T-cell (primary cell): ENCODE measurements around the gene GNA15. TPM values are rescaled to one million over a fixed set of nuclear protein-coding genes. Genes with fewer than 3 reads are reported as not detected.
A peak's percentile ranks its signal among the peaks of the same experiment; 100 is the strongest.

Experiments
- ATAC-seq, 4 experiments: fragments of 200-7000 bp in 3 of 4; fragments of 150-1000 bp in 1 of 4; cut with Tn5 transposase; replicated peaks in 1 of 4; 1 replicate in 3 of 4; 2 replicates in 1 of 4; pipeline ENCODE4 v1.10.0; 2021; ENCODE audit warnings: moderate library complexity in 3 of 4, mild to moderate bottlenecking in 2 of 4, moderate number of reproducible peaks in 1 of 4
- CTCF ChIA-PET, 2 donors: fragments of 300-600 bp; sonication (Branson Sonifier 250); formaldehyde crosslinking; loops; one replicate each; lab custom pipeline; 2022; ENCODE audit warnings: antibody characterized with exemption in 2 of 2; lab: Charles Lee
- POLR2A ChIA-PET, 2 donors: fragments of 300-600 bp; sonication (Branson Sonifier 250); formaldehyde crosslinking; loops; one replicate each; lab custom pipeline; 2022; ENCODE audit warnings: antibody characterized with exemption in 2 of 2; lab: Charles Lee
- DNase-seq, 35 experiments: peaks; one replicate each; pipeline versions ENCODE4 v3.0.0 to v3.0.0-alpha.2; 2013 to 2023
- H3K27ac ChIP-seq: one replicate; pipeline ENCODE4 v1.5.1; 2013; ENCODE audit warnings: low read length
- H3K27me3 ChIP-seq, 2 experiments: replicated peaks in 1 of 2; 1 replicate in 1 of 2; 2 replicates in 1 of 2; pipeline versions ENCODE4 v1.6.1 to v1.7.0; 2013; ENCODE audit warnings: low read length in 1 of 2, mixed read lengths in 1 of 2; ENCODE audit not compliant: control insufficient read depth in 2 of 2, insufficient read depth in 2 of 2; ENCODE audit errors: extremely low read depth in 1 of 2
- H3K36me3 ChIP-seq, 2 donors: 1 replicate in 1 of 2; 2 replicates in 1 of 2; pipeline versions ENCODE4 v1.6.1 to v1.7.0; 2013; ENCODE audit warnings: low read length in 1 of 2; ENCODE audit not compliant: control insufficient read depth in 2 of 2, insufficient read depth in 1 of 2; ENCODE audit errors: extremely low read depth in 1 of 2
- H3K4me1 ChIP-seq, 2 experiments: 1 replicate in 1 of 2; 2 replicates in 1 of 2; pipeline versions ENCODE4 v1.6.1 to v1.7.0; 2013; ENCODE audit warnings: low read length in 2 of 2, mixed read lengths in 1 of 2; ENCODE audit not compliant: insufficient read depth in 2 of 2, control insufficient read depth in 1 of 2; ENCODE audit errors: extremely low read depth in 1 of 2
- H3K4me3 ChIP-seq, 2 donors: 1 replicate in 1 of 2; 2 replicates in 1 of 2; pipeline versions ENCODE4 v1.5.1 to v1.7.0; 2013; ENCODE audit warnings: mild to moderate bottlenecking in 2 of 2, low read length in 1 of 2, moderate library complexity in 1 of 2; ENCODE audit not compliant: control insufficient read depth in 1 of 2; ENCODE audit errors: extremely low read depth in 1 of 2
- H3K9me3 ChIP-seq: 2 replicates; pipeline ENCODE4 v1.7.0; 2013
- H3K27ac Mint-ChIP-seq, 2 donors: one replicate each; pipeline ENCODE4 v1.8.0; 2020 to 2021; ENCODE audit warnings: mild to moderate bottlenecking in 2 of 2, mixed read lengths in 2 of 2
- H3K27me3 Mint-ChIP-seq, 2 donors: one replicate each; pipeline ENCODE4 v1.8.0; 2021 to 2022; ENCODE audit warnings: mixed read lengths in 2 of 2
- H3K36me3 Mint-ChIP-seq: one replicate; pipeline ENCODE4 v1.8.0; 2021; ENCODE audit warnings: mixed read lengths
- H3K4me1 Mint-ChIP-seq, 3 donors: one replicate each; pipeline ENCODE4 v1.8.0; 2020 to 2022; ENCODE audit warnings: mixed read lengths in 3 of 3, mild to moderate bottlenecking in 1 of 3
- H3K4me3 Mint-ChIP-seq, 3 donors: one replicate each; pipeline ENCODE4 v1.8.0; 2020 to 2022; ENCODE audit warnings: mild to moderate bottlenecking in 3 of 3, mixed read lengths in 3 of 3, moderate library complexity in 3 of 3
- H3K9me3 Mint-ChIP-seq, 3 donors: one replicate each; pipeline ENCODE4 v1.8.0; 2020 to 2022; ENCODE audit warnings: mixed read lengths in 3 of 3
- WGBS: methylation state at CpG from one replicate; pipeline ENCODE4 v1.1.5; 2013; ENCODE audit warnings: missing lambda C conversion rate; ENCODE audit not compliant: insufficient coverage; 5-methylcytosine and 5-hydroxymethylcytosine counted together
- total RNA-seq, 35 experiments: library from RNA in 6 of 35; stranded (reverse) in 6 of 35; fragments of 120-200 nt in 1 of 35; gene quantifications; one replicate each; pipeline versions ENCODE4 v1.2.1 to v1.2.4 and lab custom pipeline; 2013 to 2026

GNA15 gene
- total RNA-seq, 5 donors from 2014 or later (not counting 1 experiment from before 2014, with no cell fraction given): 1.8 to 13.2 (median 2.8) TPM

DNA sequence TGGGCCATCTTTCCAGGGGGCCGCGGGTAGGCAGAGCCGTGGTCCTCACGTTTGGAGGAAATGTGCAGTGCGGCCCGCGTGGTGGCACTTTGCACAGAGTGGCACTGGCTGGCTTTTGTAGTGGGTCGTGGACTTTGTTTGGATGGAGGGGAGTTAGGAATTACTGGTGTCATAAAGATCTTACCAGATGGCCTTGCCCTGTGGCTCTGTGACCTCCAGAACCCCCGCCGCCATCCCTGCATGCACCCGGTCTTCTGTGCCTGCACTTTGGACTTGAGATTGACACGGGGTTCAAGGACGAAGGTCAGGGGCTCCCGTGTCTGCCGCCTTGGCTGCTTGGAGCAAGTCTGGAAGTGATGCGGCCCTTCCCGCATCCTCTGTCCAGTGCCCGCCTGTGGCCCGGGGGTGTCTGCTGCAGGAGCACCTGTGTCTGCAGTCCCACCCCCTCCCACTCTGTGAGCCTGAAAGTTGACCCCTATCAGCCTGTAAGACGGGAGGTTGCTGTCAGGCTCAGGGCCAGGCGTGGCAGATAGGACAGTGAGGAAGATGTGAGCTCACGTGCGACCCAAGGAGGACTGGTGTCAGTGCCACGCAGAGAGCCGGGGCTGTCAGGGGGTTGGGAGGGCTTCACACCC is 39.4 kb upstream of the GNA15 start:
- Mint-ChIP-seq H3K27ac (peak overlapping the region; percentile 8 to 47), H3K36me3 (no peaks in the 10 kb centered on the region), H3K27me3 (peaks cover 0 to 30% of the 10 kb centered on the region in 2 donors), H3K4me3 (peak overlapping the region; percentile 69 to 88 (median 71)), H3K9me3 (no peaks in the 10 kb centered on the region), H3K4me1 (peaks cover 28 to 41% (median 29%) of the 10 kb centered on the region in 3 donors)
- no peaks in the 10 kb centered on the region for H3K9me3 ChIP-seq
- H3K27ac ChIP-seq: no peak overlapping the region
- H3K27me3 ChIP-seq: peaks cover 0 to 74% of the 10 kb centered on the region in 2 experiments
- DNase-seq: no peak
- peaks cover 10 to 45% of the 10 kb centered on the region in 2 experiments for H3K4me1 ChIP-seq
- no peaks in the 10 kb centered on the region for H3K36me3 ChIP-seq
- peak in 1 of 4 experiments; percentile 6 for ATAC-seq
- no peak overlapping the region for H3K4me3 ChIP-seq
- 72% methylated on average over 20 of the region's 25 CpGs for WGBS
- CTCF ChIA-PET: interaction anchor here in 1 of 2 donors (1.1 kb wide), 1 partner anchor 146 kb away, joined by 3 read pairs; no protein-coding TSS in a partner anchor
- POLR2A ChIA-PET: interaction anchor here in 1 of 2 donors (0.6 kb wide), 1 partner anchor 61 kb away, joined by 4 read pairs; no protein-coding TSS in a partner anchor

DNA sequence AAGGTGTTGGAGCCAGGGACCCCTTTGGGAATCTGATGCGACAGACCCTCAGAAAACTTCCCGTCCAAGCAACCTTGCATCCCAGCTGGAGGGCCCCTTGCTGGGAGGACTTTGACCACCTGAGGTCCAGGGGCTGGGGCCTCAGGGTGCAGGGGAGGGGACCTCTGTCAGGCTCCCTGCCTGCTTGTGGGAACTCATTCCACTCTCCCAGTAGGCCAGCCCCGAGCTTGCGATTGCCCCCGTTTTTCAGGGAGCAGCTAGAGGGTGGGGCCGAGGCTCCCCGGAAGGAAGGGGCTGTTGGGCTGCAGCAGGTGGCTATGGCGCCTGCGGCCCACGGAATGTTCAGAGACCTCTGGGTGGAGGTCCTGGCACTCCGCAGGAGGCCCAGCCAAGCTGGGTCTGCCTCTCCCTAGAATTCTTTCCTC is 38.9 kb upstream of the GNA15 start:
- peaks cover 0 to 31% of the 10 kb centered on the region in 2 donors for H3K27me3 Mint-ChIP-seq
- no peaks in the 10 kb centered on the region for H3K36me3 Mint-ChIP-seq
- no peak for ATAC-seq
- CTCF ChIA-PET: no interaction called here
- no peak overlapping the region for H3K27ac ChIP-seq
- H3K4me1 ChIP-seq: peaks cover 10 to 45% of the 10 kb centered on the region in 2 experiments
- no peaks in the 10 kb centered on the region for H3K36me3 ChIP-seq
- no peak for DNase-seq
- H3K4me1 Mint-ChIP-seq: peaks cover 28 to 41% (median 29%) of the 10 kb centered on the region in 3 donors
- no peak overlapping the region for H3K4me3 ChIP-seq
- no peaks in the 10 kb centered on the region for H3K9me3 ChIP-seq
- POLR2A ChIA-PET: no interaction called here
- H3K27ac Mint-ChIP-seq: no peak overlapping the region
- H3K27me3 ChIP-seq: peaks cover 0 to 74% of the 10 kb centered on the region in 2 experiments
- WGBS: 100% methylated on average over 2 of the region's 11 CpGs
- no peak overlapping the region for H3K4me3 Mint-ChIP-seq
- no peaks in the 10 kb centered on the region for H3K9me3 Mint-ChIP-seq

DNA sequence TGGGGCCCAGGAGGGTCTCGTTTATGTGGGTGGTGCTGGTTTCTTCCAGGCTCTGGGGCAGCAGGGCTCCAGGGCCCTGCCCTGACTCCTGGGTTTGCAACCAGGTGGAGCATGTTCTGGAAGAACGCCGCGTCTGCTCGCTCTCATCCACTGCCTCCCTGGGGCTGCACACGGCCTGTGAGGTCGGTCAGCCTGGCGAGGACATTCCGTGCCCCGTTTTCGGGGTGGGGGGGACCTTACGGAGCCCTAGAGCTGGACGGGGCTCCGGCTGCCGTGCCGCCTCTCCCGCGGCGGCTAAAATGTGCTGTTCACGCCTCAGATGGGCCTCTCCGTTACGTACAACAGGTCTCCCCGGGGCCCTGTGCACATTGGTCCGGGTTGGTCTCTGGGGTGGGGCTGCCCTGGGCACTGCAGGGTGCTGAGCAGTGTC is 38.4 kb upstream of the GNA15 start:
- H3K9me3 ChIP-seq: no peaks in the 10 kb centered on the region
- Mint-ChIP-seq H3K36me3 (no peaks in the 10 kb centered on the region), H3K9me3 (no peaks in the 10 kb centered on the region), H3K27me3 (peaks cover 0 to 32% of the 10 kb centered on the region in 2 donors), H3K4me1 (peaks cover 28 to 39% (median 29%) of the 10 kb centered on the region in 3 donors), H3K4me3 (no peak overlapping the region), H3K27ac (no peak overlapping the region)
- no peak overlapping the region for H3K27ac ChIP-seq
- peaks cover 10 to 45% of the 10 kb centered on the region in 2 experiments for H3K4me1 ChIP-seq
- ChIA-PET POLR2A (no interaction called here), CTCF (no interaction called here)
- no peak overlapping the region for H3K4me3 ChIP-seq
- H3K27me3 ChIP-seq: peaks cover 0 to 75% of the 10 kb centered on the region in 2 experiments
- no peak for ATAC-seq
- no peak for DNase-seq
- WGBS: 94% methylated on average over 24 of the region's 24 CpGs
- H3K36me3 ChIP-seq: no peaks in the 10 kb centered on the region

DNA sequence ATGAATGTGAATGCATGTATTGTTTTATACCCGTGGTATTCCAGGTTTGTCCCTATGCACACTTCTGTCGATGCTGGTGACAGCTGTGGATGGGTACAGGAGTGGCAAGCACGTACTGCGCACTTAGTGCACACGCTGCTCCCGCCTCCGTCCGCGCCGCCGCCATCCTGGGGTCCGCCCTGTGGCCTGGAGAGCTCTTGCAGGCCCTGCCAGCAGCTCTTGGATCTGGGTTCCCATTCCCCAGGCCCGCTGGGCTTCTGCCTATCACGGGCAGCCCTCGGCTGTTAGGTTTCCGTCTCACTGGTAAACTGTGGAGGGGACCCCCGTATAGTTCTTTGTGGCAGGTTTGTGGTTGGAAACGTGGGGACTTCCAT is 37.7 kb upstream of the GNA15 start:
- POLR2A ChIA-PET: no interaction called here
- H3K36me3 Mint-ChIP-seq: no peaks in the 10 kb centered on the region

DNA sequence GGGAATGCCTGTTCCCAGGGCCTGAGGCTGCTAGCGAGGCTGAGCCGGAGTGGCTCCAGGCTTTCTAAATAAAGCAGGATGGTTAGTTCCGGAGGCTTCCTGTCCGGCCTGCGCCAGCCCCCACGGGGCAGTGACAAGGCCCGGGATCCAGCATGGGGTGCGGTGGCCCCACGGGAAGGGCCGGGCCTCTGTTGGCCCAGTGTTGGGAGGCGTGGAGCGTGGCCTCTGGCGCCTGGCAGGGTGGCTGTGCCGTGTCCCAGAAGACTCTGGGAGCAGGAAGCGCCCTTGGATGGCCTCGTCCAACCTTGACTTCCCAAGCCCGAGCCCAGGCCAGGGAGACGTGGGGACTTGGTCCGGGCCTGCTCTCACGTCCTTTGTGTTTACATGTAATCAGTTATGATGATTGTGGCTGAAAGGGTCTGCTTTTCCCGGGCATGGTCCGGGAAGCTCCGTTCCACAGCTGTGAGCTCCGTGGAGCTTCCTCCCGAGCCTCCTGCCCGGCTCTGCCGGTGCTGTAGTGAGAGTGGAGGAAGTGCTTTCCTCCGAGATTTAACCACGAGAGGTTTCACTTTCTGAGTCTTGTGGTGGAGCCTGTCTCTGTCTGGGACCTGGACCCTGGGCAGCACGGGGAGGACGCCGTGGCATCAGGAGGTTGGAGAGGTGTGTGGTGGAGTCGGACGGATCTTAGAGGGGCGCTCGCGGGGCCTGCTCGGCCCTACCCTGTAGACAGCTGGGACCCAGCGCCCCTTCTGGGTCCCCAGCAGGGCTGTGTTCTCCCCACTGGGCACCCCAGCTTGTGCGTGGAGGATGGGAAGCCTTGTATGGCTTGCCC is 37.1 kb upstream of the GNA15 start:
- H3K4me1 ChIP-seq: peaks cover 10 to 49% of the 10 kb centered on the region in 2 experiments
- H3K36me3 ChIP-seq: no peaks in the 10 kb centered on the region
- POLR2A ChIA-PET: no interaction called here
- no peaks in the 10 kb centered on the region for H3K9me3 ChIP-seq
- peaks cover 0 to 72% of the 10 kb centered on the region in 2 experiments for H3K27me3 ChIP-seq
- H3K27me3 Mint-ChIP-seq: peaks cover 0 to 32% of the 10 kb centered on the region in 2 donors
- no peak overlapping the region for H3K27ac ChIP-seq
- no peaks in the 10 kb centered on the region for H3K9me3 Mint-ChIP-seq
- H3K36me3 Mint-ChIP-seq: no peaks in the 10 kb centered on the region
- DNase-seq: peak in 5 of 35 experiments; percentile 10 to 55 (median 23)
- 45% methylated on average over 39 of the region's 40 CpGs for WGBS
- peak overlapping the region; percentile 17 to 52 for H3K4me3 ChIP-seq
- ATAC-seq: peak; percentile 3 to 34 (median 30)
- CTCF ChIA-PET: interaction anchor here in 1 of 2 donors (1.2 kb wide), 1 partner anchor 10 kb away, joined by 3 read pairs; no protein-coding TSS in a partner anchor
- peak overlapping the region; percentile 72 to 75 for H3K27ac Mint-ChIP-seq
- H3K4me3 Mint-ChIP-seq: peak overlapping the region; percentile 62 to 79 (median 78)
- H3K4me1 Mint-ChIP-seq: peaks cover 29 to 39% (median 31%) of the 10 kb centered on the region in 3 donors

More for the DNA sequence above, 37.7 kb upstream of the GNA15 start:
- CTCF ChIA-PET: interaction anchor here in 1 of 2 donors (1.2 kb wide), 1 partner anchor 10 kb away, joined by 3 read pairs; no protein-coding TSS in a partner anchor
- 91% methylated on average over 18 of the region's 18 CpGs for WGBS
- Mint-ChIP-seq H3K9me3 (no peaks in the 10 kb centered on the region), H3K4me1 (peaks cover 28 to 38% (median 29%) of the 10 kb centered on the region in 3 donors), H3K27ac (no peak overlapping the region), H3K27me3 (peaks cover 0 to 32% of the 10 kb centered on the region in 2 donors), H3K4me3 (peak overlapping the region in 1 of 3 donors; percentile 79)
- Histone ChIP-seq H3K27ac (no peak overlapping the region), H3K36me3 (no peaks in the 10 kb centered on the region), H3K4me1 (peaks cover 10 to 45% of the 10 kb centered on the region in 2 experiments), H3K9me3 (no peaks in the 10 kb centered on the region), H3K4me3 (no peak overlapping the region), H3K27me3 (peaks cover 0 to 71% of the 10 kb centered on the region in 2 experiments)
- ATAC-seq (no peak), DNase-seq (no peak)
